Stomach smooth muscle (tissue), 2 donors: Measurements from ENCODE around the gene MED14.

ENCODE experiments used
- H3K27ac ChIP-seq: one replicate; pipeline ENCODE4 v1.7.0; 2013; ENCODE audit warnings: mild to moderate bottlenecking, low read length, inconsistent platforms
- H3K27me3 ChIP-seq, 2 donors: one replicate each; pipeline ENCODE4 v1.7.0; 2013; ENCODE audit warnings: low read length in 2 of 2; ENCODE audit not compliant: insufficient read depth in 2 of 2, control insufficient read depth in 1 of 2
- H3K36me3 ChIP-seq, 2 donors: one replicate each; pipeline ENCODE4 v1.7.0; 2013; ENCODE audit warnings: low read length in 2 of 2; ENCODE audit not compliant: control insufficient read depth in 2 of 2, insufficient read depth in 2 of 2
- H3K4me1 ChIP-seq: one replicate; pipeline ENCODE4 v1.7.0; 2013; ENCODE audit warnings: low read length; ENCODE audit not compliant: control insufficient read depth, insufficient read depth
- H3K4me3 ChIP-seq, 2 donors: one replicate each; pipeline ENCODE4 v1.7.0; 2013; ENCODE audit warnings: low read length in 2 of 2
- H3K9ac ChIP-seq, 2 donors: one replicate each; pipeline ENCODE4 v1.7.0; 2013; ENCODE audit warnings: low read length in 2 of 2, mild to moderate bottlenecking in 1 of 2
- H3K9me3 ChIP-seq, 2 donors: one replicate each; pipeline ENCODE4 v1.7.0; 2013; ENCODE audit warnings: low read length in 2 of 2; ENCODE audit not compliant: control insufficient read depth in 2 of 2
- donor health status: healthy.
- donor health status: Pancreatic carcinoma.

Gene MED14

GRCh38 chrX:40612511-40612910 lies 122.8 kb downstream of the MED14 start:
- Histone ChIP-seq H3K36me3 (no peaks in the 10 kb centered on the region), H3K9me3 (no peaks in the 10 kb centered on the region), H3K9ac (no peak overlapping the region), H3K4me3 (no peak overlapping the region), H3K27ac (no peak overlapping the region), H3K27me3 (peaks cover 0 to 11% of the 10 kb centered on the region in 2 donors), H3K4me1 (no peaks in the 10 kb centered on the region)

DNA sequence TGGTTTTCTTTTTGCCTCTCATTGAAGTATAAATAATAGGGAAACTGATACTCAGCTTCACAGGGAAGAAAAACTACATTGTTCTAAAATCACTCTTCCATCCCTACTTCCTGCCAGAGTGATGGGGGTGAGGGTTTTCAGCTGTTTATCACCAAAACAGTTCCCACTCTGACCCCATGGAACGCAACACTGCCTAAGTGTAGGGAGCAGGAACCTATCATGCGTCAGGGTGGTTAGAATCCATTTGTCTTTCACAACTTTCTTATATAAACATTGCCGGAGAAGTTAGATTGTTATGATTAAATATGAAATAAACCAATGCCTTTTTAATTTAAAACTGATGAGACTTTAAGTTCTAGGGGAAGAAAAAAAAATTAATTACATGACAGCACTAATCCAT lies 128.0 kb downstream of the MED14 start:
- Histone ChIP-seq H3K9ac (no peak overlapping the region), H3K27ac (no peak overlapping the region), H3K4me3 (no peak overlapping the region), H3K4me1 (no peaks in the 10 kb centered on the region), H3K27me3 (peaks cover 0 to 12% of the 10 kb centered on the region in 2 donors), H3K9me3 (no peaks in the 10 kb centered on the region), H3K36me3 (no peaks in the 10 kb centered on the region)

DNA sequence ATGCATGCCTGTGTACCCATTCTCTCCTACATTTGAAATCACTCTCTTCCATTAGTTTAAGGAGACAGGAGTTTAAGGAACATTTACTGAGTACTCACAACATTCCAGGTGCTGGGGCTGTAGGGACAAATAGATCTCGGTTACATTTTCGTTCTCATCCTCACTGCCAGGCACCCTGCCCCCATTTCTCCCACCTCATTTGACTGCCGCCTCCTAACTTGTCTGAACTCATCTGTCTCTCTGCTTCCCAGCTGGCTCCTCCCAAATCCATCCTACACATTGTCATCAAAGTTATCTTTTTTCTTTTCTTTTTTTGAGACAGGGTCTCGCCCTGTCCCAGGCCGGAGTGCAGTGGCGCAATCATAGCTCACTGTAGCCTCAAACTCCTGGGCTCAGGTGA lies 131.9 kb downstream of the MED14 start:
- Histone ChIP-seq H3K4me1 (no peaks in the 10 kb centered on the region), H3K4me3 (no peak overlapping the region), H3K9me3 (no peaks in the 10 kb centered on the region), H3K9ac (no peak overlapping the region), H3K27me3 (peaks cover 0 to 2% of the 10 kb centered on the region in 2 donors), H3K36me3 (peaks cover 0 to 16% of the 10 kb centered on the region in 2 donors), H3K27ac (no peak overlapping the region)
